ENCODE results near the gene ASCC2.

Gene ASCC2

GRCh38 chr22:29742326-29742725 is 95.7 kb downstream of the ASCC2 start:
- no peak for TF ChIP-seq CTCF (IDR thresholded peaks at IDR 0.05)

- no peak for TF ChIP-seq CTCF (IDR thresholded peaks at IDR 0.05)
Measured at GRCh38 chr22:29741926-29742325, 96.1 kb downstream of the ASCC2 start.

DNA sequence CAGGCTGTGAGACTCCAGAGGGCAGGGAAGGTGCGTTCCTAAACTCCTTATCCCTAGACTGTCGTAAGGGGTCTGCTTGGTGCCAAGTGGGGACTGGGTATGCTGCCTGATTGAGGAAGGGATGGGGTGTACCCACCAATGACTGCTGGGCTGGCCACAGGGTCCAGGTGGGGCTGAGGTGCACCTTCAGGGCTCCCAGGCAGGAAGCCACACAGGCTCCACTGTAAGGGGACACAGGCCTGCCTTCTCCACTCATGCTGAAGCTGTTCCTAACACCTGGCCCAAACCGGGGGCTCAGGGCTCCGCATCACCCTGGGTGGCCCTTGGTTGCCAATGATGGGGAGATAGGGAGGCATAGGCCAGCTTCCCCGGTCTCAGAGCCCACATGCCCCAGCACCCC is 97.9 kb downstream of the ASCC2 start:
- TF ChIP-seq CTCF (IDR thresholded peaks at IDR 0.05) = no peak

DNA sequence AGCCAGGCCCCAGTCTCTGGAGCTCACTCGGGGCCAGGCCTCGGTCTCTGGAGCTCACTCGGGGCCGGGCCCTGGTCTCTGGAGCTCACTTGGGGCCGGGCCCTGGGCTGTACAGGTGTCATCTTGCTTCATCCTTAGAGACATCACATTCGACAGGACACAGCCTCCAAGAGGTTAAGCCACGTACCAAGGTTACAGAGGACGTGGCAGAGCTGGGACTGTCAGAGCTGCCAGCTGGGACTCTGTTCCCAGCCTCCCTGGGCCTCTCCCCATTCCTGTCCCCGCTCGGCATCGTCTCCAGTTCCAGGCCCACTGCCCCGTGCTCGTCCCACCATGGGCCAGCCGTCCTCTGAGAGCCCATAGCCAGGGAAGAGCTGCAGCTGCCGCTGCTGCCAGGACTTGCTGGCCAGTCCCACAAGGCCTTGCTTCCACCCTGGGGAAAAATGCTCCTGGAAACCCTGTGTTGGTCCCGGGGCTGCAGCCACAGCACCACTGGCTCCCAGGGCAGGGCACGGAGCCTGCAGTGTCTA is 98.7 kb downstream of the ASCC2 start:
- no peak for TF ChIP-seq CTCF (IDR thresholded peaks at IDR 0.05)

All from LNCAP (cell line).